K562 (cell line): Measurements from ENCODE around the gene INO80. TPM values are rescaled to one million over a fixed set of nuclear protein-coding genes. Genes with fewer than 3 reads are reported as not detected.

ENCODE experiments used
- ATAC-seq: fragments of 200-7000 bp; cut with Tn5 transposase; 3 replicates; pipeline ENCODE4 v1.9.1; 2020; ENCODE audit warnings: moderate library complexity
- BruUV-seq: library from RNA; stranded (reverse); fragments of 400-500 nt; replicated peaks from 2 replicates; lab custom pipeline; 2021; lab: Mats Ljungman, UMichigan
- CTCF ChIA-PET: fragments of 300-600 bp; formaldehyde crosslinking; extraction: SDS; loops from one replicate; lab custom pipeline; 2021; ENCODE audit warnings: low intra/inter-chr PET ratio; lab: Yijun Ruan, JAX
- POLR2A ChIA-PET: fragments of 300-600, 350-650 bp; sonication (Branson Sonifier 250); formaldehyde crosslinking; extraction: SDS; loops from one replicate; lab custom pipeline; 2021; ENCODE audit warnings: antibody characterized with exemption, inconsistent platforms; lab: Yijun Ruan, JAX
- DNase-seq, 4 experiments: peaks; one replicate each; pipeline versions ENCODE4 v3.0.0 to v3.0.0-alpha.2; 2011 to 2018; ENCODE audit warnings: low spot score in 3 of 4, mixed read lengths in 3 of 4; ENCODE audit errors: extremely low read depth in 1 of 4
- FAIRE-seq: peaks from 2 replicates; lab custom pipeline; 2011; peaks lifted over from hg19 to GRCh38; lab: Jason Lieb, UNC
- H2AFZ ChIP-seq: 2 replicates; pipeline ENCODE4 v1.6.0; 2011; ENCODE audit warnings: low read depth, low read length, control low read depth, inconsistent platforms
- H3K27ac ChIP-seq: fragments of 200-600 bp; 3 replicates; pipeline ENCODE4 v1.8.0; 2011; ENCODE audit warnings: low read depth, mild to moderate bottlenecking, control low read depth, inconsistent platforms, low read length, moderate library complexity, mixed read lengths; ENCODE audit errors: extremely low read depth
- H3K27me3 ChIP-seq, 2 experiments: fragments of 300-600 bp in 1 of 2; 2 replicates in 1 of 2; 3 replicates in 1 of 2; pipeline versions ENCODE4 v1.6.0 to v1.8.0; 2011; ENCODE audit warnings: inconsistent platforms in 2 of 2, low read length in 2 of 2, mild to moderate bottlenecking in 1 of 2, mixed read lengths in 1 of 2, moderate library complexity in 1 of 2; ENCODE audit not compliant: control insufficient read depth in 2 of 2, insufficient read depth in 2 of 2
- H3K36me3 ChIP-seq: fragments of 300-600 bp; 3 replicates; pipeline ENCODE4 v1.8.0; 2011; ENCODE audit warnings: mild to moderate bottlenecking, low read length, inconsistent platforms; ENCODE audit not compliant: control insufficient read depth, insufficient read depth
- H3K4me1 ChIP-seq, 2 experiments: fragments of 200-600 bp in 1 of 2; replicated peaks in 1 of 2; 2 replicates in 1 of 2; 3 replicates in 1 of 2; pipeline versions ENCODE4 v1.5.1 to v1.8.0; 2011; ENCODE audit warnings: inconsistent platforms in 2 of 2, low read length in 2 of 2, mild to moderate bottlenecking in 1 of 2, mixed read lengths in 1 of 2, moderate library complexity in 1 of 2; ENCODE audit not compliant: control insufficient read depth in 2 of 2, insufficient read depth in 2 of 2
- H3K4me2 ChIP-seq: 2 replicates; pipeline ENCODE4 v1.6.1; 2011; ENCODE audit warnings: low read length, control low read depth, inconsistent platforms, mixed read lengths; ENCODE audit not compliant: insufficient read depth
- H3K4me3 ChIP-seq: fragments of 200-600 bp; sonication (generic), shearing (Covaris generic); 2 replicates; pipeline ENCODE4 v1.5.1; 2016; ENCODE audit warnings: control low read depth, inconsistent platforms
- H3K79me2 ChIP-seq: fragments of 200-600 bp; 3 replicates; pipeline ENCODE4 v1.8.0; 2011; ENCODE audit warnings: low read length, inconsistent platforms; ENCODE audit not compliant: control insufficient read depth, insufficient read depth
- H3K9ac ChIP-seq, 2 experiments: 2 replicates each; pipeline versions ENCODE4 v1.6.0 to v1.6.1; 2011; ENCODE audit warnings: low read depth in 2 of 2, low read length in 2 of 2, control low read depth in 1 of 2, inconsistent platforms in 1 of 2, mild to moderate bottlenecking in 1 of 2, mixed read lengths in 1 of 2; ENCODE audit not compliant: insufficient read depth in 1 of 2
- H3K9me1 ChIP-seq: one replicate; pipeline ENCODE4 v1.6.0; 2011; ENCODE audit warnings: inconsistent platforms, mild to moderate bottlenecking, low read length, moderate library complexity; ENCODE audit not compliant: control insufficient read depth, insufficient read depth
- H3K9me3 ChIP-seq: replicated peaks from 2 replicates; pipeline ENCODE4 v1.5.1; 2011; ENCODE audit warnings: low read depth, low read length, inconsistent platforms; ENCODE audit not compliant: control insufficient read depth, insufficient read depth
- H4K20me1 ChIP-seq: replicated peaks from 2 replicates; pipeline ENCODE4 v1.6.1; 2011; ENCODE audit warnings: low read length, inconsistent platforms, mixed read lengths; ENCODE audit not compliant: control insufficient read depth, insufficient read depth
- CBX2 ChIP-seq: fragments of 200-600 bp; sonication (generic); IDR thresholded peaks from one replicate; pipeline ENCODE4 v1.6.1; 2012; ENCODE audit warnings: mild to moderate bottlenecking, low read length, inconsistent platforms; ENCODE audit not compliant: insufficient read depth, poor library complexity, severe bottlenecking
- FOSL1 ChIP-seq: fragments of 200-800 bp; sonication (Bioruptor generic); conservative IDR thresholded peaks from 2 replicates; pipeline ENCODE4 v1.6.1; 2016; ENCODE audit warnings: missing genetic modification characterization, missing compliant biosample characterization
- MTA3 ChIP-seq: fragments of 450-650 bp; formaldehyde crosslinking; IDR thresholded peaks from 2 replicates; pipeline ENCODE4 v1.6.1; 2017; ENCODE audit warnings: mild to moderate bottlenecking, borderline replicate concordance
- YY1 ChIP-seq, 3 experiments: IDR thresholded peaks; 2 replicates each; pipeline ENCODE4 v1.6.1; 2011; ENCODE audit warnings: low read length in 2 of 3, mild to moderate bottlenecking in 2 of 3, moderate library complexity in 2 of 3, borderline replicate concordance in 1 of 3, control low read depth in 1 of 3, low read depth in 1 of 3; ENCODE audit not compliant: insufficient read depth in 3 of 3, insufficient replicate concordance in 2 of 3, control insufficient read depth in 1 of 3, insufficient read length in 1 of 3; ENCODE audit errors: extremely low read depth in 1 of 3
- ZBTB1 ChIP-seq: sonication (generic); formaldehyde crosslinking; IDR thresholded peaks from 2 replicates; pipeline ENCODE4 v1.8.1; 2023; ENCODE audit warnings: missing genetic modification reagents, low read depth, mild to moderate bottlenecking, borderline replicate concordance
- ZNF197 ChIP-seq: fragments of 200-800 bp; sonication (Bioruptor generic); IDR thresholded peaks from 2 replicates; pipeline ENCODE4 v1.6.1; 2016; ENCODE audit warnings: low read depth, missing genetic modification characterization, missing compliant biosample characterization
- ZNF311 ChIP-seq: fragments of 250-450 bp; sonication (Bioruptor Pico); IDR thresholded peaks from 2 replicates; pipeline ENCODE4 v1.4.0; 2020; ENCODE audit warnings: mild to moderate bottlenecking, moderate library complexity
- ZNF347 ChIP-seq: fragments of 450-650 bp; formaldehyde crosslinking; IDR thresholded peaks from 2 replicates; pipeline ENCODE4 v1.4.0; 2020; ENCODE audit warnings: low read depth, mild to moderate bottlenecking, moderate library complexity
- ZNF444 ChIP-seq: fragments of 250-450 bp; sonication (Bioruptor Pico); IDR thresholded peaks from 2 replicates; pipeline ENCODE4 v1.4.0; 2020; ENCODE audit warnings: mild to moderate bottlenecking, moderate library complexity
- WGBS: fragments of 100-300 bp; shearing (Covaris generic); methylation state at CpG from one replicate; pipeline ENCODE4 v1.1.6; 2016; ENCODE audit warnings: low coverage, mixed read lengths; ENCODE audit not compliant: insufficient coverage; ENCODE audit errors: missing lambda C conversion rate; 5-methylcytosine and 5-hydroxymethylcytosine counted together
- in situ Hi-C: fragments of 300-500 bp; cut with MboI; formaldehyde crosslinking; loops from 4 replicates; pipeline ENCODE4 v1.15.0; 2018; ENCODE audit warnings: inconsistent platforms, mixed read lengths
- intact Hi-C: fragments of 100-400 bp; cut with micrococcal nuclease; formaldehyde crosslinking; loops from 2 replicates; pipeline ENCODE4 v1.14.2; 2022
- polyA plus RNA-seq, 8 experiments: library from polyadenylated mRNA; depleted of rRNA in 4 of 8; stranded (reverse) in 5 of 8; unstranded in 3 of 8; fragments of >200 nt; fragmentation: Nextera tagmentation in 2 of 8; fragmentation: Illumina TruSeq in 1 of 8; extraction: Ambion mirVana in 2 of 8; extraction: Trizol in 1 of 8; gene quantifications; 2 replicates each; pipeline versions ENCODE4 v1.2.1 to v1.2.3, GENCODE V29; 2011 to 2014; ENCODE audit warnings: inconsistent platforms in 1 of 8, missing spikeins in 1 of 8
- total RNA-seq, 7 experiments: library from RNA; depleted of rRNA in 6 of 7; stranded (reverse); fragments of >200 nt in 6 of 7; fragmentation: Illumina TruSeq in 2 of 7; extraction: Trizol in 2 of 7; gene quantifications; 2 replicates each; pipeline versions ENCODE4 v1.2.1 to v1.2.3, GENCODE V29; 2011 to 2021; ENCODE audit warnings: low replicate concordance in 1 of 7
- TF ChIP-seq, protein P1 (sequence below): sonication (generic); formaldehyde crosslinking; IDR thresholded peaks from 2 replicates; pipeline ENCODE4 v1.8.1; 2023; ENCODE audit warnings: mild to moderate bottlenecking, missing genetic modification reagents
- TF ChIP-seq, protein P2 (sequence below): fragments of 200-800 bp; sonication (Bioruptor generic); IDR thresholded peaks from 2 replicates; pipeline ENCODE4 v1.6.1; 2017; ENCODE audit warnings: missing genetic modification characterization, missing compliant biosample characterization
- TF ChIP-seq, protein P3 (sequence below): fragments of 250-450 bp; sonication (Bioruptor Pico); IDR thresholded peaks from 2 replicates; pipeline ENCODE4 v1.4.0; 2020; ENCODE audit warnings: borderline replicate concordance
- TF ChIP-seq, protein P4 (sequence below): sonication (generic); formaldehyde crosslinking; IDR thresholded peaks from 2 replicates; pipeline ENCODE4 v1.8.0; 2022; ENCODE audit warnings: missing genetic modification reagents, mild to moderate bottlenecking, borderline replicate concordance

Gene INO80
- total and polyA plus RNA-seq, 9 of the 15 experiments (the other 6 are each of a cell fraction or from before 2014, with no cell fraction given): 1.1 to 25.7 (median 19.9) TPM

DNA sequence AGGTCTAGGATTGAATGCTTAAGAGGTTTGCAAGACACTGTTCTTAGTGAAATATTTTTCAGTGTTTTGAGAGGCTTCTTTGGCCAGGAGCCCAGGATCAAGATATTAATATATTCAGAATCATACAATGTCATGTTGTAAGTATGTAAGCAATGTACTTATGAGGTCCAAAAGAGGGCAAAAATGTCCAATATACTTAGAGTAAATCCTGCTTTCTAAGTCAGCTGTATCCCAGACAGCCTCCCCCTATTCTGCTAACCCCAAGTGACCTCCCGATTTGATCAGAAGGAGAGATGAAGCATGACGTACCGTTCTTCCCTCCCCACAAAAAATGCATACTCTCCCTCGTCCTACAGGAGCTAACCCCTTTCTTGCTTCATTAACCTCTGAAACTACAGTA lies 91.9 kb downstream of the INO80 start:
- H3K4me3 ChIP-seq: no peak overlapping the region
- H3K27ac ChIP-seq: no peak overlapping the region
- H3K4me2 ChIP-seq: no peak overlapping the region
- in situ Hi-C loops (loop anchor here (5.0 kb wide), 1 partner anchor 117 kb away; no protein-coding TSS in a partner anchor), intact Hi-C loops (no loop called here)
- no peak for DNase-seq
- no peaks in the 10 kb centered on the region for H4K20me1 ChIP-seq
- H3K9me3 ChIP-seq: no peaks in the 10 kb centered on the region
- H3K9ac ChIP-seq: no peak overlapping the region
- ChIA-PET CTCF (interaction anchor here (3.4 kb wide), 1 partner anchor 120 kb away, joined by 58 read pairs; no protein-coding TSS in a partner anchor), POLR2A (interaction anchor here (2.1 to 3.2 kb wide), 2 partner anchors 12 to 94 kb away, joined by 7 to 14 read pairs; no protein-coding TSS in a partner anchor)
- WGBS: 43% methylated on average over 4 of the region's 4 CpGs
- no peak overlapping the region for H2AFZ ChIP-seq
- peaks cover 80% of the 10 kb centered on the region for H3K36me3 ChIP-seq
- no peak for ATAC-seq
- no peak for FAIRE-seq
- no peaks in the 10 kb centered on the region for H3K4me1 ChIP-seq
- BruUV-seq: no TSS peak
- no peaks in the 10 kb centered on the region for H3K27me3 ChIP-seq
- no peaks in the 10 kb centered on the region for H3K79me2 ChIP-seq
- no peaks in the 10 kb centered on the region for H3K9me1 ChIP-seq
- TF ChIP-seq CBX2 (no peak), ZNF197 (no peak), ZNF311 (CRISPR knock-in tag) (no peak), FOSL1 (tag) (no peak), ZNF347 (CRISPR knock-in tag) (no peak), YY1 (IDR thresholded peaks at IDR 0.05; ENCODE audit: borderline replicate concordance in 1 of 3, control insufficient read depth in 1 of 3, extremely low read depth in 1 of 3, insufficient read depth in 3 of 3, insufficient read length in 1 of 3, insufficient replicate concordance in 2 of 3, low read depth in 1 of 3, low read length in 2 of 3) (no peak), MTA3 (no peak), ZBTB1 (CRISPR knock-in tag) (no peak), ZNF444 (CRISPR knock-in tag) (no peak)
- TF ChIP-seq, protein P1, sequence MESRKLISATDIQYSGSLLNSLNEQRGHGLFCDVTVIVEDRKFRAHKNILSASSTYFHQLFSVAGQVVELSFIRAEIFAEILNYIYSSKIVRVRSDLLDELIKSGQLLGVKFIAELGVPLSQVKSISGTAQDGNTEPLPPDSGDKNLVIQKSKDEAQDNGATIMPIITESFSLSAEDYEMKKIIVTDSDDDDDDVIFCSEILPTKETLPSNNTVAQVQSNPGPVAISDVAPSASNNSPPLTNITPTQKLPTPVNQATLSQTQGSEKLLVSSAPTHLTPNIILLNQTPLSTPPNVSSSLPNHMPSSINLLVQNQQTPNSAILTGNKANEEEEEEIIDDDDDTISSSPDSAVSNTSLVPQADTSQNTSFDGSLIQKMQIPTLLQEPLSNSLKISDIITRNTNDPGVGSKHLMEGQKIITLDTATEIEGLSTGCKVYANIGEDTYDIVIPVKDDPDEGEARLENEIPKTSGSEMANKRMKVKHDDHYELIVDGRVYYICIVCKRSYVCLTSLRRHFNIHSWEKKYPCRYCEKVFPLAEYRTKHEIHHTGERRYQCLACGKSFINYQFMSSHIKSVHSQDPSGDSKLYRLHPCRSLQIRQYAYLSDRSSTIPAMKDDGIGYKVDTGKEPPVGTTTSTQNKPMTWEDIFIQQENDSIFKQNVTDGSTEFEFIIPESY (CRISPR knock-in tag): no peak
- TF ChIP-seq, protein P2, sequence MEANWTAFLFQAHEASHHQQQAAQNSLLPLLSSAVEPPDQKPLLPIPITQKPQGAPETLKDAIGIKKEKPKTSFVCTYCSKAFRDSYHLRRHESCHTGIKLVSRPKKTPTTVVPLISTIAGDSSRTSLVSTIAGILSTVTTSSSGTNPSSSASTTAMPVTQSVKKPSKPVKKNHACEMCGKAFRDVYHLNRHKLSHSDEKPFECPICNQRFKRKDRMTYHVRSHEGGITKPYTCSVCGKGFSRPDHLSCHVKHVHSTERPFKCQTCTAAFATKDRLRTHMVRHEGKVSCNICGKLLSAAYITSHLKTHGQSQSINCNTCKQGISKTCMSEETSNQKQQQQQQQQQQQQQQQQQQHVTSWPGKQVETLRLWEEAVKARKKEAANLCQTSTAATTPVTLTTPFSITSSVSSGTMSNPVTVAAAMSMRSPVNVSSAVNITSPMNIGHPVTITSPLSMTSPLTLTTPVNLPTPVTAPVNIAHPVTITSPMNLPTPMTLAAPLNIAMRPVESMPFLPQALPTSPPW (CRISPR knock-in tag): no peak
- TF ChIP-seq, protein P3, sequence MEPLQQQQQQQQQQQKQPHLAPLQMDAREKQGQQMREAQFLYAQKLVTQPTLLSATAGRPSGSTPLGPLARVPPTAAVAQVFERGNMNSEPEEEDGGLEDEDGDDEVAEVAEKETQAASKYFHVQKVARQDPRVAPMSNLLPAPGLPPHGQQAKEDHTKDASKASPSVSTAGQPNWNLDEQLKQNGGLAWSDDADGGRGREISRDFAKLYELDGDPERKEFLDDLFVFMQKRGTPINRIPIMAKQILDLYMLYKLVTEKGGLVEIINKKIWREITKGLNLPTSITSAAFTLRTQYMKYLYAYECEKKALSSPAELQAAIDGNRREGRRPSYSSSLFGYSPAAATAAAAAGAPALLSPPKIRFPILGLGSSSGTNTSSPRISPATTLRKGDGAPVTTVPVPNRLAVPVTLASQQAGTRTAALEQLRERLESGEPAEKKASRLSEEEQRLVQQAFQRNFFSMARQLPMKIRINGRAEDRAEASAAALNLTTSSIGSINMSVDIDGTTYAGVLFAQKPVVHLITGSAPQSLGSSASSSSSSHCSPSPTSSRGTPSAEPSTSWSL: no peak
- TF ChIP-seq, protein P4, sequence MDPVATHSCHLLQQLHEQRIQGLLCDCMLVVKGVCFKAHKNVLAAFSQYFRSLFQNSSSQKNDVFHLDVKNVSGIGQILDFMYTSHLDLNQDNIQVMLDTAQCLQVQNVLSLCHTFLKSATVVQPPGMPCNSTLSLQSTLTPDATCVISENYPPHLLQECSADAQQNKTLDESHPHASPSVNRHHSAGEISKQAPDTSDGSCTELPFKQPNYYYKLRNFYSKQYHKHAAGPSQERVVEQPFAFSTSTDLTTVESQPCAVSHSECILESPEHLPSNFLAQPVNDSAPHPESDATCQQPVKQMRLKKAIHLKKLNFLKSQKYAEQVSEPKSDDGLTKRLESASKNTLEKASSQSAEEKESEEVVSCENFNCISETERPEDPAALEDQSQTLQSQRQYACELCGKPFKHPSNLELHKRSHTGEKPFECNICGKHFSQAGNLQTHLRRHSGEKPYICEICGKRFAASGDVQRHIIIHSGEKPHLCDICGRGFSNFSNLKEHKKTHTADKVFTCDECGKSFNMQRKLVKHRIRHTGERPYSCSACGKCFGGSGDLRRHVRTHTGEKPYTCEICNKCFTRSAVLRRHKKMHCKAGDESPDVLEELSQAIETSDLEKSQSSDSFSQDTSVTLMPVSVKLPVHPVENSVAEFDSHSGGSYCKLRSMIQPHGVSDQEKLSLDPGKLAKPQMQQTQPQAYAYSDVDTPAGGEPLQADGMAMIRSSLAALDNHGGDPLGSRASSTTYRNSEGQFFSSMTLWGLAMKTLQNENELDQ (CRISPR knock-in tag): no peak
